Thyroid gland (tissue), 4 donors: ENCODE results near the gene NCMAP. TPM values are rescaled to one million over a fixed set of nuclear protein-coding genes. Genes with fewer than 3 reads are reported as not detected.
"Not testable (repeated sequence)": the region's sequence is repeated elsewhere in the genome, so short reads cannot be mapped to it uniquely, and the experiment has no call there.

Source experiments
- DNase-seq, 2 donors: peaks; one replicate each; pipeline ENCODE4 v3.0.0-alpha.2; 2019
- H3K27ac ChIP-seq, 3 donors: fragments of 200-600 bp; sonication (generic); 1 replicate in 2 of 3; 2 replicates in 1 of 3; pipeline ENCODE4 v1.5.1; 2016 to 2019; ENCODE audit warnings: mild to moderate bottlenecking in 1 of 3, moderate library complexity in 1 of 3
- H3K27me3 ChIP-seq: fragments of 200-600 bp; sonication (generic); one replicate; pipeline ENCODE4 v1.5.1; 2019
- H3K36me3 ChIP-seq, 2 donors: fragments of 200-600 bp; sonication (generic); one replicate each; pipeline ENCODE4 v1.5.1; 2016 to 2019
- H3K4me1 ChIP-seq, 2 donors: fragments of 200-600 bp; sonication (generic); one replicate each; pipeline ENCODE4 v1.5.1; 2017 to 2019
- H3K4me3 ChIP-seq, 3 donors: fragments of 200-600 bp; sonication (generic); replicated peaks in 1 of 3; 1 replicate in 2 of 3; 2 replicates in 1 of 3; pipeline ENCODE4 v1.5.1; 2016; ENCODE audit warnings: mild to moderate bottlenecking in 1 of 3
- H3K9me3 ChIP-seq: fragments of 200-600 bp; sonication (generic); one replicate; pipeline ENCODE4 v1.5.1; 2017
- POLR2A ChIP-seq, 2 donors: fragments of 450-650 bp; IDR thresholded peaks; one replicate each; pipeline ENCODE4 v1.6.1; 2017; ENCODE audit warnings: antibody characterized with exemption in 2 of 2, mild to moderate bottlenecking in 2 of 2, moderate library complexity in 1 of 2
- WGBS, 2 donors: methylation state at CpG; one replicate each; pipeline ENCODE4 v1.1.5; 2017; 5-methylcytosine and 5-hydroxymethylcytosine counted together
- intact Hi-C: fragments of 100-400 bp; cut with DNase I; formaldehyde crosslinking; loops from one replicate; pipeline ENCODE4 v1.15.1; 2023
- total RNA-seq, 4 donors: library from RNA; depleted of rRNA; stranded (reverse); fragments of >200 nt; gene quantifications; one replicate each; pipeline ENCODE4 v1.2.3, GENCODE V29; 2016
- TF ChIP-seq, protein P1 (sequence below), 6 experiments: fragments of 200-600 bp in 3 of 6; fragments of 450-650 bp in 3 of 6; sonication (generic) in 3 of 6; IDR thresholded peaks; one replicate each; pipeline ENCODE4 v1.5.1; 2016 to 2019; ENCODE audit warnings: antibody characterized with exemption in 6 of 6, mild to moderate bottlenecking in 2 of 6, inconsistent platforms in 1 of 6, moderate library complexity in 1 of 6

NCMAP gene
- total RNA-seq, 4 donors from 2014 or later: 2.8 to 9.4 (median 7.3) TPM

DNA sequence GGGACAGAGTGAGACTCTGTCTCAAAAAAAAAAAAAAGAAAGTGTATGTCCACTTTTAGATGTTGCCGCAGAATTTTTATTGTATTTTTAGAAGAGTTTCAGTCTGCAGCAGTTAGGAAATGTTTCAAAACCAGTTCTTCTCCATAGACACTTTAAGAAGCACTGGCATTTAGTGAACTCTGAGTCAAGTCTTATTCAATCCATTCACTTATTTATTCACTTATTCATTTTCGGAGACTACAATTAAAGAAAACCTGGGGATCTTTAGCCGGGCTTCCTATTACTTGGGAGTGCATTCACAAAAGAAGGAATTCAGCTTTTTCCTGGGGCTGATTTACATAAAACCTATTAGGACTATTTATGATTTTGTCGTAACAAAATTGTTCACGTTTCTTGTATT, 40.9 kb upstream of the NCMAP start:
- Histone ChIP-seq H3K27ac (peak overlapping the region; percentile 33 to 66 (median 56)), H3K36me3 (no peaks in the 10 kb centered on the region), H3K4me3 (no peak overlapping the region), H3K9me3 (no peaks in the 10 kb centered on the region), H3K4me1 (peaks cover 0 to 13% of the 10 kb centered on the region in 2 donors), H3K27me3 (no peaks in the 10 kb centered on the region)
- TF ChIP-seq, protein P1, sequence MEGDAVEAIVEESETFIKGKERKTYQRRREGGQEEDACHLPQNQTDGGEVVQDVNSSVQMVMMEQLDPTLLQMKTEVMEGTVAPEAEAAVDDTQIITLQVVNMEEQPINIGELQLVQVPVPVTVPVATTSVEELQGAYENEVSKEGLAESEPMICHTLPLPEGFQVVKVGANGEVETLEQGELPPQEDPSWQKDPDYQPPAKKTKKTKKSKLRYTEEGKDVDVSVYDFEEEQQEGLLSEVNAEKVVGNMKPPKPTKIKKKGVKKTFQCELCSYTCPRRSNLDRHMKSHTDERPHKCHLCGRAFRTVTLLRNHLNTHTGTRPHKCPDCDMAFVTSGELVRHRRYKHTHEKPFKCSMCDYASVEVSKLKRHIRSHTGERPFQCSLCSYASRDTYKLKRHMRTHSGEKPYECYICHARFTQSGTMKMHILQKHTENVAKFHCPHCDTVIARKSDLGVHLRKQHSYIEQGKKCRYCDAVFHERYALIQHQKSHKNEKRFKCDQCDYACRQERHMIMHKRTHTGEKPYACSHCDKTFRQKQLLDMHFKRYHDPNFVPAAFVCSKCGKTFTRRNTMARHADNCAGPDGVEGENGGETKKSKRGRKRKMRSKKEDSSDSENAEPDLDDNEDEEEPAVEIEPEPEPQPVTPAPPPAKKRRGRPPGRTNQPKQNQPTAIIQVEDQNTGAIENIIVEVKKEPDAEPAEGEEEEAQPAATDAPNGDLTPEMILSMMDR (IDR thresholded peaks at IDR 0.05): no peak
- TF ChIP-seq POLR2A (IDR thresholded peaks at IDR 0.05): no peak
- DNase-seq: no peak
- WGBS, 2 donors: 79 to 80% methylated on average over 5 of the region's 5 CpGs
- intact Hi-C loops: no loop called here

DNA sequence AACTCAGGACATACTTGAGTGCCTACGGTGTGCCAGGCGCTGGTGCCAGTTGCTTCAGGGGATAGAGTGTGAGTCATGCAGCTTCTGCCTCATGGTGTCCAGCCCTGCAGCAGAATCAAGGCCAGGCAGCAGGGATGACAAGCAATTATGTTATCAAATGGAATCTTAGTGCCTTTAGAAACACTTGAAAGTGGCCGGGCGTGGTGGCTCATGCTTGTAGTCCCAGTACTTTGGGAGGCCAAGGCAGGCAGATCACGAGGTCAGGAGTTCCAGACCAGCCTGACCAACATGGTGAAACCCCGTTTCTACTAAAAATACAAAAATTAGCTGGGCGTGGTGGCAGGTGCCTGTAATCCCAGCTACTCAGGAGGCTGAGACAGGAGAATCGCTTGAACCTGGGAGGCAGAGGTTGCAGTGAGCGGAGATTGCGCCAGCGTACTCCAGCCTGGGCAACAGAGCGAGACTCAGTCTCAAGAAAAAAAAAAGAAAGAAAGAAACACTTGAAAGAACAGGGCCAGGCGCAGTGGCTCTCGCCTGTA, 40.1 kb upstream of the NCMAP start:
- Histone ChIP-seq H3K4me1 (peaks cover 0 to 13% of the 10 kb centered on the region in 2 donors), H3K27ac (peak overlapping the region; percentile 33 to 66 (median 56))
- DNase-seq: peak; percentile 64 to 83
- 89 to 94% methylated on average over 14 of the region's 14 CpGs for WGBS, 2 donors
- intact Hi-C loops, H3K9me3 ChIP-seq, H3K27me3 ChIP-seq, H3K4me3 ChIP-seq, H3K36me3 ChIP-seq: not testable (repeated sequence)

DNA sequence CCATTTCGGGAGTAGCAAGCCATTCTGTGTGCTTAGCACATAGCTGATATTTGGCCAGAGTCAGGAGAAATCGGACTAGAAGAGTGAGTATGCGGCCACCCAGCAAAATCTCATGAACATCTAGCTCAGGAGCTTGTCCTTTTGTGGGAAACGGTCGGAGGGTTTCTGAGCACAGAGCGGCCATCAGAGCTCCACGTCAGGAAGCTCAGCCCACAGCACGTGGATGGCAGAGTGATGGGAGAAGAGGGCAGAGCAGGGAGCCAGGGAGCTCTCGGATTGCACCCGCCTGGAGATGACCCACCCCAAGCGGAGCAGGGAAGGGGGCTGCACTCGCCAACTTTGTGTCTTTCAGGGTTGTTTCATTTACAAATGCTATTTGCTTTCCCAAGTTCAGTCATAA, 39.4 kb upstream of the NCMAP start:
- TF ChIP-seq, protein P1 (IDR thresholded peaks at IDR 0.05): no peak
- no peak for TF ChIP-seq POLR2A (IDR thresholded peaks at IDR 0.05)
- WGBS, 2 donors: 92 to 95% methylated on average over 12 of the region's 12 CpGs
- peaks cover 0 to 13% of the 10 kb centered on the region in 2 donors for H3K4me1 ChIP-seq
- H3K36me3 ChIP-seq: no peaks in the 10 kb centered on the region
- H3K4me3 ChIP-seq: no peak overlapping the region
- H3K27me3 ChIP-seq: no peaks in the 10 kb centered on the region
- DNase-seq: no peak
- intact Hi-C loops: no loop called here
- H3K27ac ChIP-seq: peak overlapping the region in 1 of 3 donors; percentile 56
- no peaks in the 10 kb centered on the region for H3K9me3 ChIP-seq

DNA sequence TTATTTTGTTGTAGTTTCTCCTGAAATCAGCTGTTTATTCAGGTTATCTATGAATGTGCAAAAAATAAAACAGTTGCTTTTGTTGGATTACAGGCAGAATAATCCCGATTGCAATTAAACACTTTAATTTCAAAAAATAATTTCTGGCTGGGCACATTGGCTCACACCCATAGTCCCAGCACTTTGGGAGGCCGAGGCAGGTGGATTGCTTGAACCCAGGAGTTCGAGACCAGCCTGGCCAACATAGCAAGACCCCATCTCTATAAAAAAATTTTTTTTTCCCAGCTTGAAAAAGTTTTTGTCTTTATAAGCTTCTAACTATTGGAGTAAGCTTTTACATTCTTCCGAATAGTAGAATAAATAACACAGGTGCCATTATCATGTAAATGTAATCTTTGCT, 38.0 kb upstream of the NCMAP start:
- Histone ChIP-seq H3K9me3 (no peaks in the 10 kb centered on the region), H3K27me3 (no peaks in the 10 kb centered on the region), H3K4me3 (no peak overlapping the region), H3K36me3 (no peaks in the 10 kb centered on the region), H3K27ac (no peak overlapping the region), H3K4me1 (peaks cover 0 to 13% of the 10 kb centered on the region in 2 donors)
- 95 to 99% methylated on average over 4 of the region's 4 CpGs for WGBS, 2 donors
- intact Hi-C loops: no loop called here
- TF ChIP-seq, protein P1 (IDR thresholded peaks at IDR 0.05): no peak
- no peak for TF ChIP-seq POLR2A (IDR thresholded peaks at IDR 0.05)
- DNase-seq: no peak

DNA sequence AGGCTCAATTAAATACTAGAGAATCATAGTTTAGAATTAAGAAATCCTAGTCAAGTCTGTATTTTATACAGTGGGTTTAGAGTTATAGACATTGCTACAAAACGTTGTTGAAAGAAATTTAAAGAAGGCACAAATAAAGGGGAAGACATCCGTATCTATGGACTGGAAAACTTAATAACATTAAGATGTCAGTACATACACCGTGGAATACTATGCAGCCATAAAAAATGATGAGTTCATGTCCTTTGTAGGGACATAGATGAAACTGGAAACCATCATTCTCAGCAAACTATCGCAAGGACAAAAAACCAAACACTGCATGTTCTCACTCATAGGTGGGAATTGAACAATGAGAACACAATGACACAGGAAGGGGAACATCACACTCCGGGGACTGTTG, 35.6 kb upstream of the NCMAP start:
- H3K9me3 ChIP-seq, DNase-seq, H3K4me1 ChIP-seq, H3K27me3 ChIP-seq, H3K27ac ChIP-seq, H3K4me3 ChIP-seq, intact Hi-C loops, H3K36me3 ChIP-seq: not testable (repeated sequence)
- 92 to 94% methylated on average over 5 of the region's 5 CpGs for WGBS, 2 donors

DNA sequence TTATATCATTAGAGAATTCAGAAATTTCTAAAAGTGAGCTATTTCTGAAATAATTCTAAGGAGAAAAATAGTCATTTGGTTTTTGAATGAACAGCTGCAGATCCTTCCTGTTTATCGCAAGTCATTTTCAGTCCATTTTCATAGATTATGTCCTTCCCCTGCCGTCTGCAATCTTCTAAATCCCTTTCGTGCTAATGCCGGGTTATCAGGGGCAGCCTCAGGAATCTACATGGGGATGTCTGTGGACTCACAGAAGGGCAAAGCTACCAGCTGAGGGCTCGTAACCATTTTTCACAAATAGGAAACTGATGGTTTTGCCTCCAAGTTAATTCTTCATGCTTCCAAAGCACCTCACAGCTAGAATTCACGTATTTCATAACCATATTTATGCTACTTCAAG, 30.3 kb upstream of the NCMAP start:
- Histone ChIP-seq H3K4me3 (no peak overlapping the region), H3K4me1 (no peaks in the 10 kb centered on the region), H3K27ac (no peak overlapping the region), H3K27me3 (no peaks in the 10 kb centered on the region), H3K9me3 (no peaks in the 10 kb centered on the region), H3K36me3 (no peaks in the 10 kb centered on the region)
- no peak for DNase-seq
- intact Hi-C loops: no loop called here
- no peak for TF ChIP-seq POLR2A (IDR thresholded peaks at IDR 0.05)
- TF ChIP-seq, protein P1 (IDR thresholded peaks at IDR 0.05): no peak
- WGBS, 2 donors: 91 to 95% methylated on average over 6 of the region's 6 CpGs
